PFSK-1 (cell line): ENCODE results near the gene S100A7A.

ENCODE experiments used
- FOXP2 ChIP-seq: optimal IDR thresholded peaks from 2 replicates; pipeline ENCODE3; 2011; ENCODE audit warnings: borderline replicate concordance, control low read depth, inconsistent platforms; ENCODE audit not compliant: insufficient read depth; ENCODE audit errors: extremely low read length, extremely low read depth
- POLR2AphosphoS5 ChIP-seq: IDR thresholded peaks from 2 replicates; pipeline ENCODE4 v1.6.1; 2012; ENCODE audit warnings: low read depth, mild to moderate bottlenecking, control low read depth, low read length, moderate library complexity
- REST ChIP-seq, 2 experiments: IDR thresholded peaks; 2 replicates each; pipeline versions ENCODE4 v1.6.1 to v1.8.0; 2011 to 2012; ENCODE audit warnings: low read depth in 2 of 2, low read length in 2 of 2, control low read depth in 1 of 2, inconsistent platforms in 1 of 2, mild to moderate bottlenecking in 1 of 2, moderate library complexity in 1 of 2; ENCODE audit not compliant: insufficient read depth in 1 of 2
- SIN3A ChIP-seq: IDR thresholded peaks from 2 replicates; pipeline ENCODE4 v1.6.1; 2012; ENCODE audit warnings: mild to moderate bottlenecking, low read length, moderate library complexity, borderline replicate concordance; ENCODE audit not compliant: insufficient read depth
- TAF1 ChIP-seq: IDR thresholded peaks from 2 replicates; pipeline ENCODE4 v1.6.1; 2012; ENCODE audit warnings: low read length, control low read depth, borderline replicate concordance; ENCODE audit not compliant: insufficient read depth

Gene S100A7A

DNA sequence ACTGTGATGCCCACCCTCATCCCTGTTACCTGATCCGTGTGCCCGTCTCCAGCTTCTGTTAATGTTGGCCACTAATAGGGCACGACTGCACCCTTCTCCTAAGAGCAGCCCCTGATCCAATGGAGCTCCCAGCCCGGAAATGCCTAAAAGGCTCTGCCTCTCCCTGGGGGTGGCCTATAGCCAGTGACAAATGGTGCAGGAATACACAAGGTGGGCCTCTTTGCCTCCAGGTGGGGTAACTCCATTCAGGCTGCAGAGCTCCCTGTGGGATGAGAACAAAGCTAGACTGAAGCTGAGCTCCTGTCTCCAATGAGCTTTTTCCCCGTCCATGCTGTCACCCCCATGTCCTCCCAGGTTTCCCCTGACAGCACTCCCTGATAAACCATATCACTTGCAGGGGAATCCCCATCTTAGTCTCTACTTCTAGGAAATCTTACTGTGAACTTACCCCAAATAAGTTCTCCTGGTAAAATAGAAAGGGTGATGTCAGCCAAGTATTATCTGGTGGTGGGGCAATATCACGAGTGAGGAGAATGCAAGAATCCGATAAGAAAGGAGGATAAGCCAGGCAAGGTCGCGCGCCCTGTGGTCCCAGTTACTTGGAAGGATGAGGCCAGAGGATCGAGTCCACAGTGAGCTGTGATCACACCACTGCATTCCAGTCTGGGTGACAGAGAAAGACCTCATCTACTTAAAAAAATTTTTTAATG, 18.6 kb downstream of the S100A7A start:
- no peak for TF ChIP-seq SIN3A

GRCh38 chr1:153437236-153437635, 20.9 kb downstream of the S100A7A start:
- TF ChIP-seq FOXP2, result no peak
- TF ChIP-seq SIN3A, result no peak
- no peak for TF ChIP-seq POLR2AphosphoS5
- TF ChIP-seq TAF1, result no peak
- TF ChIP-seq REST (IDR thresholded peaks at IDR 0.05; ENCODE audit: insufficient read depth in 1 of 2, low read depth in 2 of 2, low read length in 2 of 2), result no peak

DNA sequence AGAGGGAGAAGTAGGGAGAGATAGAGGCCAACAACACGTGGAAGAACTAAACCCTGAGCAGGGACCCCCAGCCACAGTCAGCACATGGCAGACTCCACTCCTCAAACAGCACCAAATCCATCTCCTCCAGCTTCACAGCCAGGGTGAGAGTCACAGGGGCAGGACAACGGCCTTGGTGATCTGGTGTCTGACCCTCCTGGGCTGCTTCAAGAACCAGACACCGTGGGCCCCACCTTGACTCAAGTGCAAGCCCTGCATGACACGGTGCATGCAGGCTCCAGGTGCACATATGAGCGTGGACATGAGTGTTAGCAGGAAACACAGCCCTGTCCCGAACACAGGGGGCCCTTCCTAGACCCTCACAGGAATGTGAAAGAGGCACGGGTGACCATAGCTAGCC, 22.3 kb downstream of the S100A7A start:
- TF ChIP-seq FOXP2 (no peak), TAF1 (no peak), POLR2AphosphoS5 (no peak), REST (IDR thresholded peaks at IDR 0.05; ENCODE audit: insufficient read depth in 1 of 2, low read depth in 2 of 2, low read length in 2 of 2) (no peak), SIN3A (no peak)

- TF ChIP-seq SIN3A, result no peak
- no peak for TF ChIP-seq FOXP2
- TF ChIP-seq TAF1, result no peak
- no peak for TF ChIP-seq REST (IDR thresholded peaks at IDR 0.05; ENCODE audit: insufficient read depth in 1 of 2, low read depth in 2 of 2, low read length in 2 of 2)
- TF ChIP-seq POLR2AphosphoS5, result no peak
Observed at GRCh38 chr1:153439273-153439672, 23.0 kb downstream of the S100A7A start.

DNA sequence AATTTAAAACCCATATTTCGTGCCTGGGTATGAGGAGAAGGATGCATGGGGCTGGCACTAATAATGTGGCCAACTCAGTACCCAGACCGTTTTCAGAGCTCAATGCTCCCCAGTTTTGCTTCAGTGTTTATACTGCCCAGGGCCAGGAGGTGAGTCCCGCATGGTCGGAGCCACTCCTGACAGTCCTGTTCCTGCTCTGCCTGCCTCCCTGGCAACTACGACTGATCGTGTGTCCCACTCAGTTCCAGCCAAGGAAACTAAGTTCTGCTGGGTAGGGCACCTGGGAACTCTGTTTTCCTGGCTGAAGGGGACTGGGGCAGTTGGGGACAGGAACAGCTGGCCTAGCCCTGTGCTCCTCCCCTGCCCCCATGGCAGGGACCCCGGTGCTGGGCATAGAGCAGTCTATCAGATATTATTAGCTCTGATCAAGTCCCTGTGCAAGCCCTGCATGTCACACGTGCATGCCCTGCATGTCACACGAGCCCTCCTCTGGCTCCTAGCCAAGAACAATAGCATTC, 25.0 kb downstream of the S100A7A start:
- TF ChIP-seq POLR2AphosphoS5 (no peak), SIN3A (no peak)

DNA sequence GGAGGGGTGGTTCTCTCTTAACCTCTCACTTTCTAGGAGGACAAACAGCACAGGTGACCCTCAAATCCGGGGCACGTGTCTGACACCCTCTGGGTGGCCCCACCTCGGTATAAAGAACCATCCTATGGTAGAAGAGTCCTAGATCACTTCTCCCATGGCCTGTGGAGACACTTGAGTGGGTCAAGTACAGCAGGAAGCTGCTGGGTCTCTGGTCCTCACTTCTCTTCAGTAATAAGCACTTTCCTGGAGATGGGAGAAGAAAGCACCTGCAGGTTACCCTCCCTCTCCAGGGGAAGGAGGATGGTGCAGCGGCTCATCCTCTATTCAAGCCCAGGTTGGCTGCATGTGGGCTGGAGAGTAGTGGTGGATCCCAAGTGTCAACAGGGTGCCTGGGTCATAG, 27.2 kb downstream of the S100A7A start:
- TF ChIP-seq TAF1, result no peak
- TF ChIP-seq FOXP2, result no peak
- no peak for TF ChIP-seq POLR2AphosphoS5
- TF ChIP-seq REST (IDR thresholded peaks at IDR 0.05; ENCODE audit: insufficient read depth in 1 of 2, low read depth in 2 of 2, low read length in 2 of 2), result no peak
- TF ChIP-seq SIN3A, result no peak
